HepG2 (cell line): ENCODE data around the gene PLEKHH1. TPM values are rescaled to one million over a fixed set of nuclear protein-coding genes. Genes with fewer than 3 reads are reported as not detected.

Source experiments
- ATAC-seq: fragments of 200-7000 bp; cut with Tn5 transposase; 3 replicates; pipeline ENCODE4 v1.9.1; 2020; ENCODE audit warnings: mild to moderate bottlenecking, moderate library complexity
- BruUV-seq: library from RNA; stranded (reverse); fragments of 400-500 nt; replicated peaks from 2 replicates; lab custom pipeline; 2021; lab: Mats Ljungman, UMichigan
- CTCF ChIA-PET: fragments of 300-600 bp; formaldehyde crosslinking; extraction: SDS; loops from one replicate; lab custom pipeline; 2021; ENCODE audit warnings: low total read pairs, inconsistent platforms, low intra/inter-chr PET ratio; lab: Yijun Ruan, JAX
- POLR2A ChIA-PET: fragments of 350-600 bp; sonication (Branson Sonifier 250); formaldehyde crosslinking; loops from one replicate; lab custom pipeline; 2020; ENCODE audit warnings: antibody characterized with exemption, inconsistent platforms; lab: Yijun Ruan, JAX
- DNase-seq: peaks from one replicate; pipeline ENCODE4 v3.0.0-alpha.2; 2015; ENCODE audit warnings: low spot score
- FAIRE-seq: peaks from 3 replicates; lab custom pipeline; 2011; peaks lifted over from hg19 to GRCh38; lab: Jason Lieb, UNC
- H2AFZ ChIP-seq: one replicate; pipeline ENCODE4 v1.6.1; 2011; ENCODE audit warnings: low read length, inconsistent platforms
- H3K27ac ChIP-seq: fragments of 300-600 bp; 3 replicates; pipeline ENCODE4 v1.8.0; 2011; ENCODE audit warnings: mixed run types, mild to moderate bottlenecking, mixed read lengths, low read length, inconsistent platforms; ENCODE audit not compliant: insufficient read depth; ENCODE audit errors: extremely low read length
- H3K27me3 ChIP-seq, 2 experiments: fragments of 200-600 bp in 1 of 2; 2 replicates in 1 of 2; 3 replicates in 1 of 2; pipeline versions ENCODE4 v1.6.0 to v1.8.0; 2011; ENCODE audit warnings: low read length in 2 of 2, mild to moderate bottlenecking in 2 of 2, moderate library complexity in 2 of 2, inconsistent platforms in 1 of 2; ENCODE audit not compliant: insufficient read depth in 2 of 2, control insufficient read depth in 1 of 2
- H3K36me3 ChIP-seq, 2 experiments: fragments of 200-600 bp in 1 of 2; replicated peaks in 1 of 2; 2 replicates in 1 of 2; 3 replicates in 1 of 2; pipeline versions ENCODE4 v1.5.1 to v1.8.0; 2011; ENCODE audit warnings: low read length in 2 of 2, inconsistent platforms in 1 of 2; ENCODE audit not compliant: insufficient read depth in 2 of 2, control insufficient read depth in 1 of 2
- H3K4me1 ChIP-seq: 2 replicates; pipeline ENCODE4 v1.5.1; 2012; ENCODE audit warnings: low read length, inconsistent platforms; ENCODE audit not compliant: insufficient read depth
- H3K4me2 ChIP-seq: 2 replicates; pipeline ENCODE4 v1.6.0; 2011; ENCODE audit warnings: low read depth, low read length, inconsistent platforms
- H3K4me3 ChIP-seq, 3 experiments: fragments of 200-600 bp in 1 of 3; sonication (generic), shearing (Covaris generic) in 1 of 3; replicated peaks in 1 of 3; 2 replicates each; pipeline ENCODE4 v1.5.1; 2011 to 2016; ENCODE audit warnings: low read length in 3 of 3, inconsistent platforms in 2 of 3, low read depth in 2 of 3, mild to moderate bottlenecking in 2 of 3, control low read depth in 1 of 3, mixed read lengths in 1 of 3; ENCODE audit not compliant: insufficient read depth in 1 of 3
- H3K79me2 ChIP-seq: one replicate; pipeline ENCODE4 v1.6.1; 2011; ENCODE audit warnings: low read length, inconsistent platforms; ENCODE audit not compliant: insufficient read depth
- H3K9ac ChIP-seq: 2 replicates; pipeline ENCODE4 v1.6.0; 2011; ENCODE audit warnings: mild to moderate bottlenecking, low read depth, low read length, inconsistent platforms; ENCODE audit not compliant: insufficient read depth
- H3K9me3 ChIP-seq: 2 replicates; pipeline ENCODE4 v1.5.1; 2012; ENCODE audit warnings: mild to moderate bottlenecking, low read length
- H4K20me1 ChIP-seq: 2 replicates; pipeline ENCODE4 v1.6.0; 2011; ENCODE audit warnings: inconsistent platforms, mild to moderate bottlenecking, low read length, moderate library complexity; ENCODE audit not compliant: insufficient read depth
- AGO2 ChIP-seq: fragments of 200-400 bp; formaldehyde crosslinking; optimal IDR thresholded peaks from 2 replicates; pipeline ENCODE3; 2017; ENCODE audit warnings: mild to moderate bottlenecking, low read depth, low read length, moderate library complexity
- NCOA2 ChIP-seq: sonication (generic); formaldehyde crosslinking; IDR thresholded peaks from 2 replicates; pipeline ENCODE4 v1.8.0; 2022; ENCODE audit warnings: inconsistent platforms
- PAXIP1 ChIP-seq: sonication (generic); formaldehyde crosslinking; conservative IDR thresholded peaks from 2 replicates; pipeline ENCODE4 v1.4.0; 2020; ENCODE audit warnings: mild to moderate bottlenecking, missing genetic modification reagents, moderate library complexity
- PRDM10 ChIP-seq: sonication (generic); formaldehyde crosslinking; IDR thresholded peaks from 2 replicates; pipeline ENCODE4 v1.4.0; 2020; ENCODE audit warnings: low read depth, missing genetic modification reagents
- SALL2 ChIP-seq: sonication (generic); formaldehyde crosslinking; IDR thresholded peaks from 2 replicates; pipeline ENCODE4 v1.8.1; 2023; ENCODE audit warnings: mild to moderate bottlenecking, missing genetic modification reagents, inconsistent platforms
- SIN3B ChIP-seq: fragments of 150-350 bp; IDR thresholded peaks from 2 replicates; pipeline ENCODE4 v1.6.1; 2014; ENCODE audit warnings: low read length
- TBP ChIP-seq: sonication (generic); formaldehyde crosslinking; IDR thresholded peaks from 2 replicates; pipeline ENCODE4 v1.5.0; 2020; ENCODE audit warnings: missing genetic modification reagents
- ZNF124 ChIP-seq: sonication (generic); formaldehyde crosslinking; IDR thresholded peaks from 2 replicates; pipeline ENCODE4 v1.4.0; 2020; ENCODE audit warnings: missing genetic modification reagents
- ZNF251 ChIP-seq: sonication (generic); formaldehyde crosslinking; IDR thresholded peaks from 2 replicates; pipeline ENCODE4 v1.9.0; 2021; ENCODE audit warnings: mild to moderate bottlenecking, missing genetic modification reagents
- ZNF512 ChIP-seq: sonication (generic); formaldehyde crosslinking; IDR thresholded peaks from 2 replicates; pipeline ENCODE4 v1.4.0; 2020; ENCODE audit warnings: mild to moderate bottlenecking, missing genetic modification reagents
- ZNF652 ChIP-seq: IDR thresholded peaks from 2 replicates; pipeline ENCODE4 v1.6.1; 2016; ENCODE audit warnings: low read depth, borderline replicate concordance
- WGBS: methylation state at CpG from one replicate; pipeline ENCODE4 v1.1.6; 2017; ENCODE audit warnings: low lambda C conversion rate; 5-methylcytosine and 5-hydroxymethylcytosine counted together
- in situ Hi-C: cut with HindIII; loops from 2 replicates; pipeline ENCODE4 v1.10.0; 2017; ENCODE audit warnings: low pct_unique_long_range_greater_than_20kb; ENCODE audit not compliant: extremely low pct_ligation_motif_present
- intact Hi-C: fragments of 100-400 bp; cut with micrococcal nuclease; formaldehyde crosslinking; loops from one replicate; pipeline ENCODE4 v1.10.0; 2022; ENCODE audit not compliant: unreplicated experiment
- polyA plus RNA-seq, 8 experiments: library from polyadenylated mRNA; depleted of rRNA in 3 of 8; stranded (reverse) in 7 of 8; unstranded in 1 of 8; fragments of >200 nt; fragmentation: Illumina TruSeq in 4 of 8; extraction: Trizol in 4 of 8; gene quantifications; 2 replicates each; pipeline versions ENCODE4 v1.2.1 to v1.2.3, GENCODE V29; 2011 to 2016; ENCODE audit warnings: low read depth in 4 of 8, missing spikeins in 1 of 8, mixed read lengths in 1 of 8; ENCODE audit not compliant: insufficient read depth in 1 of 8
- total RNA-seq, 5 experiments: library from RNA; depleted of rRNA; stranded (reverse); fragments of >200 nt; fragmentation: Illumina TruSeq; extraction: Trizol; gene quantifications; 2 replicates each; pipeline ENCODE4 v1.2.3, GENCODE V29; 2016; ENCODE audit warnings: low read depth in 1 of 5

The PLEKHH1 gene
- total and polyA plus RNA-seq, 2 of the 13 experiments (the other 11 are each of a cell fraction or from before 2014, with no cell fraction given), result 8.6 to 15.8 TPM

- intact Hi-C loops (no loop called here), in situ Hi-C loops (no loop called here)
- CTCF ChIA-PET, result no interaction called here
- Histone ChIP-seq H3K27ac (no peak overlapping the region), H3K79me2 (no peaks in the 10 kb centered on the region), H2AFZ (no peak overlapping the region), H3K4me2 (no peak overlapping the region), H4K20me1 (no peaks in the 10 kb centered on the region), H3K9ac (no peak overlapping the region), H3K4me3 (no peak overlapping the region), H3K9me3 (no peaks in the 10 kb centered on the region), H3K36me3 (peaks cover 2 to 3% of the 10 kb centered on the region in 2 experiments; a peak in 1 of 5 replicates), H3K4me1 (no peaks in the 10 kb centered on the region), H3K27me3 (no peaks in the 10 kb centered on the region)
- no peak for TF ChIP-seq SALL2
- no peak for TF ChIP-seq AGO2
- TF ChIP-seq NCOA2, result no peak
- FAIRE-seq (no peak), ATAC-seq (no peak), DNase-seq (no peak)
- 95% methylated on average over 4 of the region's 4 CpGs for WGBS
- no TSS peak for BruUV-seq
- POLR2A ChIA-PET, result no interaction called here
Observed at GRCh38 chr14:67549734-67550133, 16.6 kb downstream of the PLEKHH1 start.

- Histone ChIP-seq H3K4me2 (no peak overlapping the region), H3K36me3 (no peaks in the 10 kb centered on the region; a peak in 1 of 5 replicates), H3K79me2 (no peaks in the 10 kb centered on the region), H3K9me3 (no peaks in the 10 kb centered on the region), H3K9ac (no peak overlapping the region), H2AFZ (no peak overlapping the region), H3K27me3 (no peaks in the 10 kb centered on the region), H3K4me3 (no peak overlapping the region), H3K27ac (no peak overlapping the region), H3K4me1 (no peaks in the 10 kb centered on the region), H4K20me1 (no peaks in the 10 kb centered on the region)
- in situ Hi-C loops, result no loop called here
- intact Hi-C loops, result no loop called here
- no peak for FAIRE-seq
- WGBS, result 83% methylated on average over 3 of the region's 3 CpGs
- BruUV-seq, result no TSS peak
- no peak for DNase-seq
- CTCF ChIA-PET, result no interaction called here
- ATAC-seq, result no peak
- POLR2A ChIA-PET, result no interaction called here
- TF ChIP-seq TBP (no peak), PRDM10 (no peak), ZNF512 (CRISPR knock-in tag) (no peak), PAXIP1 (CRISPR knock-in tag) (no peak), ZNF124 (CRISPR knock-in tag) (no peak), ZNF652 (CRISPR knock-in tag) (no peak), ZNF251 (CRISPR knock-in tag) (no peak), SIN3B (no peak)
Observed at GRCh38 chr14:67551123-67551522, 18.0 kb downstream of the PLEKHH1 start.
